Gastrocnemius medialis (tissue), 4 donors: Measurements from ENCODE around the gene RDH5. TPM values are rescaled to one million over a fixed set of nuclear protein-coding genes. Genes with fewer than 3 reads are reported as not detected.
"Not testable (repeated sequence)": the region's sequence is repeated elsewhere in the genome, so short reads cannot be mapped to it uniquely, and the experiment has no call there.

Experiments
- ATAC-seq, 2 donors: fragments of 150-250 bp; one replicate each; pipeline ENCODE4 v1.9.1; 2016
- DNase-seq, 2 donors: peaks; one replicate each; pipeline ENCODE4 v3.0.0-alpha.2; 2019
- H3K27ac ChIP-seq, 4 donors: fragments of 200-600 bp; sonication (generic); 1 replicate in 1 of 4; 2 replicates in 3 of 4; pipeline ENCODE4 v1.5.1; 2016 to 2018; ENCODE audit warnings: mild to moderate bottlenecking in 2 of 4, moderate library complexity in 1 of 4
- H3K27me3 ChIP-seq, 3 donors: fragments of 200-600 bp; sonication (generic) in 2 of 3; 1 replicate in 1 of 3; 2 replicates in 2 of 3; pipeline versions ENCODE4 v1.5.1 to v1.6.0; 2016 to 2019; ENCODE audit warnings: mild to moderate bottlenecking in 1 of 3, moderate library complexity in 1 of 3
- H3K36me3 ChIP-seq, 2 donors: fragments of 200-600 bp; sonication (generic) in 1 of 2; one replicate each; pipeline ENCODE4 v1.5.1; 2017 to 2018
- H3K4me1 ChIP-seq, 2 donors: fragments of 200-600 bp; sonication (generic) in 1 of 2; one replicate each; pipeline ENCODE4 v1.5.1; 2016 to 2017; ENCODE audit warnings: mild to moderate bottlenecking in 2 of 2
- H3K4me3 ChIP-seq, 4 donors: fragments of 200-600 bp; sonication (generic) in 3 of 4; 1 replicate in 1 of 4; 2 replicates in 3 of 4; pipeline ENCODE4 v1.5.1; 2016 to 2019; ENCODE audit warnings: mild to moderate bottlenecking in 2 of 4
- H3K9me3 ChIP-seq, 3 donors: fragments of 200-600 bp; sonication (generic) in 2 of 3; 1 replicate in 1 of 3; 2 replicates in 2 of 3; pipeline ENCODE4 v1.5.1; 2016 to 2019
- CTCF ChIP-seq, 5 experiments: fragments of 450-650 bp in 3 of 5; fragments of 200-600 bp in 2 of 5; sonication (generic) in 2 of 5; IDR thresholded peaks in 4 of 5; conservative IDR thresholded peaks in 1 of 5; 1 replicate in 4 of 5; 2 replicates in 1 of 5; pipeline ENCODE4 v1.5.1; 2016 to 2019; ENCODE audit warnings: antibody characterized with exemption in 5 of 5, mild to moderate bottlenecking in 3 of 5, moderate library complexity in 3 of 5
- POLR2A ChIP-seq, 2 donors: fragments of 450-650 bp; IDR thresholded peaks; one replicate each; pipeline ENCODE4 v1.6.1; 2017; ENCODE audit warnings: antibody characterized with exemption in 2 of 2, mild to moderate bottlenecking in 2 of 2, moderate library complexity in 2 of 2
- in situ Hi-C, 4 donors: fragments of 200-750 bp; cut with MboI; loops; one replicate each; pipeline versions ENCODE4 v1.15.0 to v1.8.0; 2017; ENCODE audit warnings: low sequenced_read_pairs in 4 of 4
- intact Hi-C: fragments of 100-400 bp; cut with DNase I; formaldehyde crosslinking; loops from one replicate; pipeline ENCODE4 v1.15.1; 2023; ENCODE audit warnings: low total_unique reads
- total RNA-seq, 4 donors: library from RNA; depleted of rRNA; stranded (reverse); fragments of >200 nt; gene quantifications; one replicate each; pipeline versions ENCODE4 v1.1.0 to v1.2.3, GENCODE V29; 2016

RDH5 gene
- total RNA-seq, 4 donors from 2014 or later: 3.8 to 10.3 (median 7.5) TPM

DNA sequence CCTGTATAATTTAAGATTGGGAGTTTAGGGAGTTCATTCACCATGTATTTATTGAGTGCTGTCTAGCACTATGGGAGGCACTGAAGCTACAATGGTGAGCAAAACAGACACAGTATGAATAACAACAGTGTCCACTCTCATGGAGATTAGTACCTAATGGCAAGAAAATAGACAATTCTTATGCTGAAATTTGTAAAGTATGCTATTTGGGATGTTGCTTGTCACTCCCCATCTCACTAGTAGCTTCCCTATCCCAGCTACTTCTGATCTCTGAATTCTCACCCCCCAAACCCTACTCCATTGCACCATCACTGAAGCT is 26.7 kb downstream of the RDH5 start:
- Histone ChIP-seq H3K9me3 (no peaks in the 10 kb centered on the region), H3K36me3 (peaks cover 0 to 8% of the 10 kb centered on the region in 2 donors), H3K27me3 (peaks cover 0 to 4% (median 0%) of the 10 kb centered on the region in 3 donors), H3K4me1 (peaks cover 7 to 15% of the 10 kb centered on the region in 2 donors), H3K27ac (no peak overlapping the region), H3K4me3 (no peak overlapping the region)
- DNase-seq: no peak
- no peak for TF ChIP-seq CTCF (IDR thresholded peaks at IDR 0.05 in 4 of 5, conservative IDR thresholded peaks at IDR 0.05 in 1 of 5)
- no peak for TF ChIP-seq POLR2A (IDR thresholded peaks at IDR 0.05)
- no peak for ATAC-seq
- intact Hi-C loops: no loop called here
- in situ Hi-C loops: no loop called here

DNA sequence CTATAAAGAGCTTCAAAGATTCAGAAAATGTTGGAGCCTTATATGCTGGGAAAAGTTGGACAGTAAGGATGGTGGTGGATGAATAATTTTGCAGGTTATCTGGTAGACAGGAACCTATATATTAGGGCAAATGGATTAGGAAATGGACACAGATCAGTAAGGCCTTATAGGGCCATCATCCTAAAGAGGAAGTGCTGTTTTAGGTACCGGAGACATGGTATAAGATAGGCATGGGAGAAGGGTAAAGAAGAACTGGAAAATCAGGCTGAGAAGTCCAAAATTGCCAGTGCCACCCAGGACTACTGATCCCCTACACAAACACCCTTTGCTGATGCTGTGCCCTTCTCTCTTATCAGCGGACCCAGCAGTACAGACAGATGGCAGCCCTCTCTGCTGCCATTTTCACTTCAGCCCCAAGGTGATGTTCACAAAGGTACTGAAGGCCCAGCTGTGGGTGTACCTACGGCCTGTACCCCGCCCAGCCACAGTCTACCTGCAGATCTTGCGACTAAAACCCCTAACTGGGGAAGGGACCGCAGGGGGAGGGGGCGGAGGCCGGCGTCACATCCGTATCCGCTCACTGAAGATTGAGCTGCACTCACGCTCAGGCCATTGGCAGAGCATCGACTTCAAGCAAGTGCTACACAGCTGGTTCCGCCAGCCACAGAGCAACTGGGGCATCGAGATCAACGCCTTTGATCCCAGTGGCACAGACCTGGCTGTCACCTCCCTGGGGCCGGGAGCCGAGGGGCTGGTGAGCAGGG is 28.2 kb downstream of the RDH5 start:
- no peak for ATAC-seq
- intact Hi-C loops: no loop called here

GRCh38 chr12:55755246-55755645 is 35.1 kb downstream of the RDH5 start:
- TF ChIP-seq CTCF (IDR thresholded peaks at IDR 0.05 in 4 of 5, conservative IDR thresholded peaks at IDR 0.05 in 1 of 5) (no peak), POLR2A (IDR thresholded peaks at IDR 0.05) (no peak)
- peaks cover 2 to 73% of the 10 kb centered on the region in 2 donors for H3K36me3 ChIP-seq
- DNase-seq (no peak), ATAC-seq (no peak)
- H3K9me3 ChIP-seq: no peaks in the 10 kb centered on the region
- H3K27ac ChIP-seq: no peak overlapping the region
- in situ Hi-C loops: no loop called here
- no peaks in the 10 kb centered on the region for H3K4me1 ChIP-seq
- no peak overlapping the region for H3K4me3 ChIP-seq
- intact Hi-C loops: no loop called here
- no peaks in the 10 kb centered on the region for H3K27me3 ChIP-seq

More for the DNA sequence above, 28.2 kb downstream of the RDH5 start:
- TF ChIP-seq CTCF (IDR thresholded peaks at IDR 0.05 in 4 of 5, conservative IDR thresholded peaks at IDR 0.05 in 1 of 5): no peak
- TF ChIP-seq POLR2A (IDR thresholded peaks at IDR 0.05): no peak
- H3K36me3 ChIP-seq: peaks cover 0 to 24% of the 10 kb centered on the region in 2 donors
- no peak overlapping the region for H3K27ac ChIP-seq
- no peak overlapping the region for H3K4me3 ChIP-seq
- peaks cover 7 to 14% of the 10 kb centered on the region in 2 donors for H3K4me1 ChIP-seq
- in situ Hi-C loops: no loop called here
- peaks cover 0 to 4% (median 0%) of the 10 kb centered on the region in 3 donors for H3K27me3 ChIP-seq
- H3K9me3 ChIP-seq: no peaks in the 10 kb centered on the region
- DNase-seq: no peak

GRCh38 chr12:55757701-55758100 is 37.5 kb downstream of the RDH5 start:
- Histone ChIP-seq H3K4me3 (no peak overlapping the region), H3K9me3 (no peaks in the 10 kb centered on the region), H3K36me3 (peaks cover 2 to 64% of the 10 kb centered on the region in 2 donors), H3K27me3 (no peaks in the 10 kb centered on the region), H3K4me1 (no peaks in the 10 kb centered on the region), H3K27ac (no peak overlapping the region)
- ATAC-seq (no peak), DNase-seq (no peak)
- in situ Hi-C loops: no loop called here
- intact Hi-C loops: no loop called here
- TF ChIP-seq CTCF (IDR thresholded peaks at IDR 0.05 in 4 of 5, conservative IDR thresholded peaks at IDR 0.05 in 1 of 5) (no peak), POLR2A (IDR thresholded peaks at IDR 0.05) (no peak)

GRCh38 chr12:55758575-55758974 is 38.4 kb downstream of the RDH5 start:
- peaks cover 2 to 57% of the 10 kb centered on the region in 2 donors for H3K36me3 ChIP-seq
- ATAC-seq, intact Hi-C loops, in situ Hi-C loops, H3K4me1 ChIP-seq, H3K27ac ChIP-seq, H3K9me3 ChIP-seq, H3K4me3 ChIP-seq, H3K27me3 ChIP-seq, DNase-seq: not testable (repeated sequence)
